Measurements from ENCODE around the gene FOXN3.

- TF ChIP-seq POLR2A (IDR thresholded peaks at IDR 0.05) (no peak), CTCF (IDR thresholded peaks at IDR 0.05 in 4 of 5, conservative IDR thresholded peaks at IDR 0.05 in 1 of 5) (no peak)
Measured at GRCh38 chr14:89451229-89451628, 34.2 kb upstream of the FOXN3 start.

All from gastrocnemius medialis (tissue), 4 donors.